ENCODE results near the gene ANXA6.

DNA sequence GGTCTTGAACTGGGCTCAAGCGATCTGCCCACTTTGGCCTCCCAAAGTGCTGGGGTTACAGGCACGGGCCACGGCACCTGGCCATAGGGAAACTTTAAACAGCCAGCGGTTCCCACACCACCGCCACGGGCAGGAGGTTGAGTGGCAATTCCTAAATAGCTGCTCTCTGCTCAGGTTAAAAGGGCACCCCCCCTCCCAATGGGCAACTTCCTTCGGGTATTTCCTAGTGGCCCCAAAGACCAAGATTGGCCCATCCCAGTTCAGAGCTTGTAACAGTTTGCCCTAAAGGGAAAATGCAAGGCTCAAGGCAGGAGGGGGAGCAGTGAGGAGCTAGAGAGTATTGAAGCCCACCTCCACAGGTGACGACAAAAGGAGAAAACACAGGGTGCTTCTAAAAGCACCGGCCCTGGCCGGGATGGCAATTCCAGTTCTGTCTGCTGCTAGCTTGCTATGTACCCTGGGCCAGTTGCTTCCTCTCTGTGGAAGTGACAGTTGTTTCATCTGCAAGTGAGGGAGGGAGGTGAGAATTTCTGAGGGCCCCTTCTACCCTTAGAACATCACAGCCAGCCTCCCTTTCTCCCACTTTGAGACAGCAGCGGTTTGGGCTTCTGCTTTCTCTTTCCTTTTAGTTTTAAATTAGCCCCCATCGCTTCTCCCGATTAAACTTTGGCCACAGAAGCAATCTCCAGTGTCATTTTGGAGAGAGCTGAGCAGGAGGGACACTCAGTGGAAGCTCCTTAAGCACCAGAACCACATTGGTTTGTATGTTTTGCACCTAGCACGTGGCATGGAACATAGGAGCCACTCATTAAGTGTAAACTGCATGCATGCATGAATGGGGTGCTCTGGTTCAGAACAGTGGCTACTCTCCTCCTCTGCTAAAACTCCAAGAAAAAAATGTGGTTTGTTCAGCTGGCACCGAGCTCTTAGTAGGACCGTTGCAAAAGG lies 59.5 kb downstream of the ANXA6 start:
- TF ChIP-seq ZNF586 (CRISPR knock-in tag; conservative IDR thresholded peaks at IDR 0.05) (no peak), ZEB2 (IDR thresholded peaks at IDR 0.05) (no peak), CTCF (IDR thresholded peaks at IDR 0.05 in 2 of 3, conservative IDR thresholded peaks at IDR 0.05 in 1 of 3; ENCODE audit: insufficient read depth in 2 of 3, low read depth in 1 of 3, low read length in 3 of 3) (no peak), PHF8 (IDR thresholded peaks at IDR 0.05; ENCODE audit: borderline replicate concordance, low read length) (no peak), IRF9 (tag; IDR thresholded peaks at IDR 0.05) (no peak), GMEB1 (CRISPR knock-in tag; IDR thresholded peaks at IDR 0.05) (no peak), NBN (IDR thresholded peaks at IDR 0.05; ENCODE audit: low read depth) (no peak), CBX1 (IDR thresholded peaks at IDR 0.05; ENCODE audit: low read depth) (no peak), ZNF184 (CRISPR knock-in tag; IDR thresholded peaks at IDR 0.05) (no peak), RCOR1 (IDR thresholded peaks at IDR 0.05; ENCODE audit: borderline replicate concordance in 1 of 2, low read depth in 2 of 2, low read length in 2 of 2) (no peak), ZNF253 (CRISPR knock-in tag; conservative IDR thresholded peaks at IDR 0.05) (no peak), CHD2 (IDR thresholded peaks at IDR 0.05; ENCODE audit: low read depth, low read length) (no peak)
- TF ChIP-seq, protein P1, sequence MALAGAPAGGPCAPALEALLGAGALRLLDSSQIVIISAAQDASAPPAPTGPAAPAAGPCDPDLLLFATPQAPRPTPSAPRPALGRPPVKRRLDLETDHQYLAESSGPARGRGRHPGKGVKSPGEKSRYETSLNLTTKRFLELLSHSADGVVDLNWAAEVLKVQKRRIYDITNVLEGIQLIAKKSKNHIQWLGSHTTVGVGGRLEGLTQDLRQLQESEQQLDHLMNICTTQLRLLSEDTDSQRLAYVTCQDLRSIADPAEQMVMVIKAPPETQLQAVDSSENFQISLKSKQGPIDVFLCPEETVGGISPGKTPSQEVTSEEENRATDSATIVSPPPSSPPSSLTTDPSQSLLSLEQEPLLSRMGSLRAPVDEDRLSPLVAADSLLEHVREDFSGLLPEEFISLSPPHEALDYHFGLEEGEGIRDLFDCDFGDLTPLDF (CRISPR knock-in tag; IDR thresholded peaks at IDR 0.05), result no peak
- TF ChIP-seq, protein P2, sequence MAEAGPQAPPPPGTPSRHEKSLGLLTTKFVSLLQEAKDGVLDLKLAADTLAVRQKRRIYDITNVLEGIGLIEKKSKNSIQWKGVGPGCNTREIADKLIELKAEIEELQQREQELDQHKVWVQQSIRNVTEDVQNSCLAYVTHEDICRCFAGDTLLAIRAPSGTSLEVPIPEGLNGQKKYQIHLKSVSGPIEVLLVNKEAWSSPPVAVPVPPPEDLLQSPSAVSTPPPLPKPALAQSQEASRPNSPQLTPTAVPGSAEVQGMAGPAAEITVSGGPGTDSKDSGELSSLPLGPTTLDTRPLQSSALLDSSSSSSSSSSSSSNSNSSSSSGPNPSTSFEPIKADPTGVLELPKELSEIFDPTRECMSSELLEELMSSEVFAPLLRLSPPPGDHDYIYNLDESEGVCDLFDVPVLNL (CRISPR knock-in tag; IDR thresholded peaks at IDR 0.05; ENCODE audit: low read depth), result no peak
